ENCODE results near the gene B9D2.

The B9D2 gene

DNA sequence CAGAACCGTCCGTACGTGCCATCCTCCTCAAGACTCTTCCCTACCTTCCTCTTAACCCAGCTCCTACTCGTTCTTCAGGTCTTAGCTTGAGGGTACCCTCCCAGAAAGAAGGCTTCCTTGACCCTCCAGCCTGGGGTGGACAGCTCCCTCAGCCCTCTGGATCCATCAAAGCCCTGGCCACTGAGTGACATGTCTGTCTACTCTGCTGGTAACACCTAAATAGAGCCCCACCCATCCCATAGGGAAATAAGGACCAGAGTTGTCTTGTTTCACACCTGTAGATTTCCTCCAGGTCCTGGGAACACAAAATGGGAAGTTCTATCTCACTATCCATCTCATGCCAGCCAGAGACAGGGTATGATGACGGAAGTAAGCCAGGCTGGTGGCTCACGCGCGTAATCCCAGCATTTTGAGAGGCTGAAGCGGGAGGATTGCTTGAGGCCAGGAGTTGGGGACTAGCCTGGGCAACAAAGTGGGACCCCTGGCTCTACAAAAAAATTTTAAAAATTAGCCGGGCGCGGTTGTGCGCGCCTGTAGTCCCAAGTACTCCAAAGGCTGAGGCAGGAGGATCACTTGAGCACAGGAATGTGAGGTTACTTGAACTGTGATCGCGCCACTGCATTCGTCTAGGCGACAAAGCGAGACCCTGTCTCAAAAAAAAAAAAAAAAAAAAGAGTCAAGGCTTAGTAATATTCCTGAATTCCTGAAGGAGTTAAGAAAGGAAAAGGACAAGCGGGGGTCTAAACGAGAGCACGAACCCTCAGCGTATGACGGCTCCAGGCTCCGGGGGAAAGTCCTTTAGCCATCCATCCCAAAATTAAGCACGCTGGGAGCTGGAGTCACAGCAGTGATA is 54.5 kb downstream of the B9D2 start:
- no peak for DNase-seq (ENCODE audit: low read depth, low spot score)

DNA sequence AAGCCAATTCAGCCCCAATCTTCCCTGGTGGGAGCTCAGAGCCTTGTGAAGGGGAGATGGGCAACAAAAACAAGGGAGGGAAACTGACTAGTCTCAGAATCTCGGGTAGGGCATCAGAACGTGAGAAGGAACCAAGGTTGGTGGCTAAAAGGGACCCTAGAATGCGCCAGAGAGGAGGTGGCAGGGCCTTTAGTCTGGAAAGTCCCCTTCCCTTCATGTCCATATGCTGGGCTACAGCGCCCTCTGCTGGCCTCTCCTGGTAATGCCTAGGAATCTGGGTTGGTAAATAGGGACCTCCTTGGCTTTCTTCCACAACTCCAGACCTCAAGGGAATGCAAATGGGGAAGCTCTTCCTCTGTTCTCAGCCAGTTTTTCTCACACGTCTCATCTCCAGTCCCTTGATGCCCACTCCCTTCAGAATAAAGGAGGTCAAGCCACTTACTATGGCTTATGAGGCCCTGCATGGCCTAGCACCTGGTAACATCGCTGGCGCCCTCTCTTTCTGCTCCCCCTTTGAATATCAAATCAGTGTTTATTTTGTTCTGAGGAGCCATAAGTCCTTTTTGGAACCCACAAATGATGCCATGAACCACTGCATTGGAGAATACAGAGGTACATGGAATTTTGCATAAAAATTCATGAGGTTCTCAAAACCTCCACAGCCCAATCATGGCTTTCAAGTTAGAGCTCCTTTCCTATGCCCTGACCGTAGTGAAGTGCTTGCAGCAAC is 55.3 kb downstream of the B9D2 start:
- DNase-seq (ENCODE audit: low read depth, low spot score): no peak

DNA sequence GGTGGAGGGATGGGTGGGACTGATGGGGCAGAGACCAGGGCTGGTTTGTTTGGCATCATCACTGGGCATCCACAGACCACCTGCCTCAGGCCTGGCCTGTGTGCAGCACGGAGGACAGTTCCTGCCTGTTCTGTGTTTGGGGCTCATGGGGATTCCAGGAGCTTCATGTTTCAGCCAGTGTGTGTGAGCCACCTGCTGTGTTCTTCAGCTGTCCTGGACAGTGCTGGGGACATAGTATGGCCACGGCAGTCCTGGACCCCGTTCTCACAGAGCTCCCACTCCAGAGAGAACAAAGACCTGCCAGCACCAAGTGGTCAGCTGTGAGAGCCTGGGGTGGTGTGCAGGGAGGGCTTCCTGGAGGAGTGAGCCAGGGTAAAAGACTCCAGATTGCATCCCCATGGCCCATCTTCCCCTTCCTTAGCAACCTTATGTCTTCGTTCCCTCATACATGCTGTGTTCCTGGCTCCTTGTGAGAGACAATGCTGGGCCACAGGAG is 55.9 kb downstream of the B9D2 start:
- no peak for DNase-seq (ENCODE audit: low read depth, low spot score)

DNA sequence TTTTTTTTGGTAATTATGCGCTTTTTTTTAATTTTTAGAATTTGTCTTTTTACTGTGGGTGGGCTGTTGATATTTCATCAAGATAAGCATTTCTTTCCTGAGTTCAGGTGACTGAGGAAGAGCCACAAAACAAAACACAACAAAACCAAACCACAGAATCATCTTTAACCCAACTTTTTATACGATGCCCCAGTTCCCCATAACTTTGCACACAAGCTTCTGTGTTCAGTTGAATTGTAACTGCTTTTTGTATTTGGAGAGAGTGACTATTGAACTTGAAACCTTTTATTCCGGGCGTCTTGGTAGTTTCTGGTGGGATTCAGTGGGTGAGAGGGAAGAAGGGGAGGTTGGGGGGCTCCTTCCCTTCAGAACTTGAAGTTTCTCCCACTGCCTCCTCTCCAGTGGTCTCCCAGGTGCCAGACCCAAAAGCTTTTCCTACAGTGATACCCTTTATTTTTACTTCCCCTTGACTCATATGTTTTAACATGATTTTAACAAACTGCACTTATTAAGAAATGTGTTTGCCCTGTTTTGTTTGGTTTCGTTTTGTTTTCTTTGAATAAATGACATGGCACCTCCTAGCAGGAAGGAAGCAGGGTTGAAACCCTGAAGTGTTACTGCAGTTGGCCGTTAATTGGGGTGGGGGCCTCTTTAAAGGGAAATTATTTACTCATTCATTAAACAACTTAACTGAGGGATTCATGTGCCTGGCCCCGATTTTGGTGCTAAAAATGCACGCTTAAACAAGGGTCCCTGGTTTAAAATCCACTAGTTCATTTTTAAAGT is 56.7 kb downstream of the B9D2 start:
- DNase-seq (ENCODE audit: low read depth, low spot score): no peak

DNA sequence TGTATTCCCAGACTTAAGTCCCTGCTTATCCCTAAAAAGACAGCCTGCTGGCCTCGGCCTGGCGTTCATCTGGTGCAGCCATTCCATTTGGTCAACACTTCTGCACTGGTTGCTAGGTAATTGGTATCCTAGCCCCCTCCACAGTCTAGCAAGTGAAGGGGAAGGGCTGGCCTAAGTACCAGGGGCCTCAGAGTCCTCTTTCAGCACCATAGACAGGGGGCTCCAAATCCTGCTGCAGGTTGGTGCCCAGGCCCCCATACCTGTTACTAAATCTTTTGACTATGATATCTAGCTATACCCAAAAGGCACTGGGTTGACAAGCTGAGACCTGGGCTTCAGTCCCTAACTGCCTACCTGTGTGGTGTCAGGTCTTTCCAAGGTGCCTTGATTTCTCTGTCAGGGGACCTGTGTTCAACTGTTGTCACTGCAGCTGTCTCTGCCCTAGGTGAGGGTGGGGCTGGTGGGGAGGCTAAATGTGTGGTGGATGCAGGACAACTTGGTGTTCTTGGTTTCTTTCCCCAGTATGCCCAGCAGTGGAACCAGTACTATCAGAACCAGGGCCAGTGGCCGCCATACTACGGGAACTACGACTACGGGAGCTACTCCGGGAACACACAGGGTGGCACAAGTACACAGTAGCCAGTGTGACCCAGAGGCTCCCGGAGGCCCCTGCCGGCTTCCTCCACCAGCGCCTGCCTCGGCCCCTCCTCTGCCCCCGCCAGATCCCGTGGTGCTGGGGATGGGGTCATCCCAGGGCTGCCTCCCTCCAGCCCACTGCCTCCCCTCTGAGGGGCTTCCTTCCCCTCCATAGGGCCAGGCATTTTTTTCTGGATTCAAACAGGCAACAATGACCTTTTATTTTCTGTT is 57.8 kb downstream of the B9D2 start:
- DNase-seq (ENCODE audit: low read depth, low spot score): no peak

DNA sequence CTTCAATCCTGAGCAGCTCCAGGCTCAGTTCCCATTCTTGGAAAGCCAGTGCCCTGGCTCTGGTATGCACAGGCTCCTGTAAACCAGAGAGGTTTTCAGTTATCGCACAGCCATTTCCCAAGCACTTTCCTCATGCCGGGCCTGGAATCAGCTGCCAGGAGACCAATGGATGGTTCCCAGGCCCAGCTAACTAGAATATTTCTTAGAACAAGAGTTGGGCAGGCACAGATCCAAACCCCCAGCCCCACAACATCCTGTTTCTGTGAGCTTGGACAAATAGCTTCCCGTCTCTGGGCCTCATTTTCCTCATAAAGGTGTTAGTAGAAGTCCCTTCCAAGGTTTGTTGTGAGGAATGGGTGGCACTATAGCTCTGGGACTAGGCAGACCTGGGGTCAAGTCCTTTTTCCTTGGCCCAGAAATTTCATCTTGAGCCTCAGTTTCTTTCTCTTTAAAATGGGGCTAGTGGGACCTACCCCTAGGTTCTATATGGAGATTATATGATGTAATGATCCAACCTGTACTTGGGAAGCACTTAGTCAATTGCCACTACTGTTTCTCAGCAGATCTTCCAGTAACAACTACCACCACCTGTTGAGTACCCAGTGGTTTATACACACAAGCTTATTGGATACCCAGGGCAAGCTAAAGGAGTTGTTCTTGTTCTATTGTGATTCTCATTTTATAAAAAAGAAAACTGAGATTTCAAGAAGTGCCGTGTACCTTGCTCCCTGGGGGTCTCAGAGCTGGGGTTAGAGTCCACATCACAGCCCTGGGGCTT is 59.1 kb downstream of the B9D2 start:
- no peak for DNase-seq (ENCODE audit: low read depth, low spot score)

Data from iPS DF 19.7 (cell line).